Measurements from ENCODE around the gene DNMBP.
"Not testable (repeated sequence)": the region's sequence is repeated elsewhere in the genome, so short reads cannot be mapped to it uniquely, and the experiment has no call there.

DNMBP gene

DNA sequence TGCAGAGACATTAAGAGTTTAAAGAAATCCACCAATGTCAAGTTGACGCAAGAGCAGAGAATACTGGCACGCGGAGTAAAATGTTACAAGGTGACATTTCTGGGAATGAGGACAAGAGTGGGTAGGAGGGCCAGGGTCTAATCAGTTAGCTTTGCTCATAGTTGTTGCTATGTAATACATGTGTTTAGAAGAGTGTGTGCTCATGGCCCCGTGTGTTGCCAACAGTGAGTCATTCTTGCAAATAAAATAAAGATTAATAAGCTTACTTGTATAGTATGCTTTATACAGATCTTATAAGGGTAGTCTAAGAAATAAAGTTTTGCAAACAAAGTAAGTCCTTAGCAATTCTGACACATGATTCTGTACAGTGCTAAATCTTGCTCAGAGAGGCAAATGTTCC, 64.5 kb downstream of the DNMBP start:
- DNase-seq, result no peak

DNA sequence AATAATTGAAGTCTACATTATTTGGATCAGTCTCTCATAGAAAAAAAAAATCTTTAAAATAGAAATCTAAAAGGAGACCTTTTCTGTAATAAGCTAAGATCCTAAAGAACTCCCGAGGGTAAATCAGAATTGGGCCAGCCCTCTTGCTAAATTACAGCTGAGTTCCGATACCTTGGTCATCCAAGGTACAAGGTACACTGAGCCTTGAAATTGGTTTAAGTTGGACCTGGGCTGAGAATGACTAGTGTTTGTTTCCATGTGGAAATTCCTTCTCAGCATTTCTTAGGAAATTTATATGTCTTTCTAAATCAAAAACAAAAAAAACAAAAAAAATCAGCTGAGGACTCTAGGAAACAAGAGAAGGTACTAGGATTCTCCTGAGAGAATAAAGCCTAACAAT, 64.9 kb downstream of the DNMBP start:
- no peak for DNase-seq

DNA sequence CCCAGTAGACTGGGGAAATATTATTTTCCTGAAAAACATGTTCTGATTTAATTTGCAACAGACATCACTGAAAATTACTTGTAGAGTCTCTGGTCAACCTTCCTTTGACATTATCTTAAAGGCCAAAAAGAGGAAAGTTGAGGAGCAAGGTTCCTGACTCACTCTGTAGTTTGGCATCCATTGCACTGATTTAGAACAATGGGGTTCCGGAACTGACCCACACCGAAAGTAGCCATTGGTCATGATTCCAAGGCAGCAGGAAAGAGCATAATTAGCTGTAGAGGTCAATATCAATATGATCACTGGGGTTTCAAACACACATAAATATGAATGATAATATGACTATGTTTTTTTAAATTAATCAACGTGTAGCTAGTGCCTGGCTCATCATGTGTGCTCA, 65.8 kb downstream of the DNMBP start:
- DNase-seq, result no peak

DNA sequence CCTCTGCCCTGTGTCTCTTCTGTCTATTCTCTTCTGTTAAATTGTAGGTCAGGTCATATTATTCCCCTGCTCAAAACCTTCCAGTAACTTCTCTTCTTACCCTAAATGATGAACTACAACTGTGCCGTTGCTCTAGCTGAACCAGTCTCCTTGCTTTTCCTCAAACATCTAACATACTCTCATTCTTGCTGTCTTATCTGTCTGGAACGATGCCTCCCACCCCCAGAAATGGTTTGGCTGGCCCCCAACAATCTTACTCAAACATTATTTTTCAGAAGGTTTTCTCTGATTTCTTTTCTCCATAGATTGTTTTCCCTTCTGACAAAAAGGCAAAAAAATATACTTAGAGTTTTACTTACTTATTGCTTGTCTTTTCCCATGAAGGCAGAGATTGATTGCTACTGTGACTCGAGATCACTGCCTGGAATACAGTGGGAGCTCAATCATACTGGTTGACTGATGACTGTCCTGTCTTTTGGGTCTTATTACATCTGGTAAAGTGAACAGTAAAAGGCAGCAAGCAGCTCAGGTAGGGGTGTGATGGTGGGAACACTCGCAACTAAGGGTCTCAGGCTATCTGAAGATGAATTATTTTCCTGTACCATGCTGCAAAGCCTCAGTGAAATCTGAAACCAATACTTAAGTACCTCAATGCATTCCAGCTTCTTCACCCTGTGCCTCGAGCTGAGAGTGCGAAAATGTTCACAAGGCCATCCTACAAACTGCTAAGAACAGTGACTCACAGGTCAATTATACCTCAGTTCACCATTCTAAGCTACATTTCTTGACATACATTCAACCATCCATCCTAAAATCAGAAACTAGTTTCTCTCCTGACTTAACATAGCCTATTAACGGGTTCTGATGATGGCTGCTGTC, 67.6 kb downstream of the DNMBP start:
- no peak for DNase-seq

DNA sequence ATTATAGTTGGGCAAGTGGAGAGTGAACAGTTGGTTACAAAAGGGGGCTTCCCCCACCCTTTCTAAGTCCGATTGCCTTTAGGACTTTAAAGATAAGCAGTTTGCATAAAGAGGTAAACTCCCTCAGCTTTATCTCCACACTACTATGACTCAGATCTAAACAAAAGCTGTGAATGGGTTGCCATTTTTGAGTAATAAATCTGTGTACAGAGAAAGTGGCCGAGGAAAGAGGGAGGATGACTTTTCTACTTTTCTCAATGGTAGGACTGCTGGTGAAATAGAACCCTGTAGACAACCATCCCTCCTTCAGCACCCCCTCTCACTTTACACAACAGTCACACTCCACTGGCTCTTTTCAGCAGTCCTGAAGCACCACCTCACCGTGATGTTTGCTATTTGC, 71.2 kb downstream of the DNMBP start:
- DNase-seq, result no peak

DNA sequence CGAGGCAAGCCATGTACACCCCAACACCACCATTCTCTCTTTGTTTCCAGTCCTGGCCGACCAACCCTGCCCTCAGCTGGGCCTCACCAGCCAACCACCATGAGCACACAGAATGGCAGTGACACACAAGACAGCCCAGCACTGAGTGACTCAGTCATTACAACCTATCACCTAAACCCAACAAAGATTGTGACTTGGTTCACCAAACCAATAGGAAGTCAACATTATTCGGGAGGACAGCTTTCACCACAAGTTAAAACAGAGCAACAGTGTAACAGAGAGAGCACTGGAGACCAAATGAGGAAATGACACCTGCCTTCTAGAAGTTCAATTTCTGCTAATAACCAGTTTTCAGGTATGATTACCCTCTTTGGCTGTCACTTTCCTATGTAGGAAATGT, 72.1 kb downstream of the DNMBP start:
- DNase-seq, result no peak

DNA sequence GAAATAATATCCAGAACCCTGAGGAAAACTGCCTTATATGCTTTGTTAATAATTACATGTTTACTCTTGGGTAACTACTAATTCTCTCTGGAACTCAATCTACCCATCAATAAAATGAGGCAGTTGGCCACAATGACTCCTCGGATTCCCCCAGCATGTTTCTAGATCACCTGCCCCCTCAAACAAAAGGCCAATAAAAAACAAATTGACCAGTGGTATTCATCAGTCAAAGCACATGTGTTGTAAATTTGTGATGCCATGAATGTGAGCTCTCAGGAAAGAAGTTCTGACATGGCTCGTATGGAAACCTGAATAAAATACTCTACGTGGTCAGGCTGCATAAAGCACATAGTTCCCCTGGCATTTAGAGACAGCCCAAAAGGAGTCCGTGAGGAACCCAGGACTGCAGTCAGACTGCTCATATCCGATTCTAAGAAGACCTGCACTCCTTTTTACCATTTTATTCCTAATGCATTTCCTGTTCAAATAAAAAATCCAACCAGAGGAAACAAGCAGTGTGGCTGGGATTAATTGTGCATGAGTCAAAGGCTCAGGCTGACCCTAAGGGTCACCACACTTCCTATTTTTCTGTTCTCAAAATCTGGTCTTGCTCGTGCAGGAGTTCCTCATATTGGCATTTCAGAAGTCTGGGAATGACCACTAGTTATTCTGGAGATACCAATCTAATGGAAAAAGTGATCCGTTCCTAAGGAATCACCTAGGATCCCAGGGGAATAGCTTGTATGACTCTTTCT, 77.4 kb downstream of the DNMBP start:
- not testable (repeated sequence) for DNase-seq

DNA sequence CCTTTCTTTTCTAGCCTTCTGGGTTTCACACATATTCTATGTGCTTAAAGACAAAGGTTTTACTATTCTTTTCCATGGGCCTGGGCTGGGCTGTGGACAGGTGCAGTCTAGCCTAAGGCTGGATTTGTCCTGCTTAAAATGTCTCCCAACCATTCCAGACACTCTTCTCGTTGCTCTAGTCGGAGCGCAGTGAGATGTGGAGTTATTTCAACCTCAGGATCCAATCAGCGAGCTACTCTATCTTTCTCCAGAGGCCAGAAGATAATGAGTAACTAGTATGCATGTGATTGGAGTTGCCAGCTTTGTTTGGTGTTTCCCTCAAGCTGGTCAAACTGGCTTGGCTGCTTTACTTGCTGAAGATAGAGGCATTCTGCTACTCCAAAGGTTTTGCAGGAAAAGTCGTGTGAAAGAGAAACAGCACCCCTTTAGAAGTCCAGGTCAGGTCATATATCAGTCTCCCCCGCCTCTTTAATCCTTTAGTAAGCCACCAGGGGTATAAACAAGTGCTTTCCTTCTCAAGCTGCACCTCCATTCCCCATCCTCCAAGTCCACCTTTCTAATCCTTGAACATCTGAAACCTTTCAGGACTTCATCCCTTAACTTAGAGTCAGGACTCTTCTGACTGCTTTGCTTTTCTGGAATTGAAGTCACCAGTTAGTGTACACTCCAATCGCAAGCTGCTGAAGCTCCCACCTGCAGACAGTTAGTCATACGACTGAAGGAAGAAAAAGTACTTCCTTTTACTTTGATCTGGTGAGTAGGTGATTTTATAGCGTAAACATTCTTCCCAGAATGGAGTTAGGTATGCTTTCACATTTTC, 78.8 kb downstream of the DNMBP start:
- DNase-seq, result no peak

DNA sequence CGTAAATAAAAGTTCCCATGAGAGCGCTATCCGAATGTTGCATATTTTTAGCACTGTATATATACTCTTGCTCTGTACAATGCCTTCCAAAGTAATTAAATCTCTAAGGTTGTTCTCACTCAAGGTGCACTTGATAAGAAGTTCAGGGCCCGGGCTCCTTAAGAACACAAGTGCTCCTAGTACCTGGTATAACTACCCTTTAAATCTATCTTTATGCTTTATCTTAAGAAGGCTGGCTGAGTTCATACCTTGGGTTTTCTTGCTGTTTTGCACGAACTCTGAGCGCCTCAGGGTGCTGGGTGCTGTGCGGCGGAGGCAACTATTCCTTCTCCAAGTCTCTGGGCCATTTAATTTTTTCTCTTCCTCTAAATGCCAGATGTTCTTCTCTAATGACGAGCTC, 80.4 kb downstream of the DNMBP start:
- DNase-seq, result no peak

DNA sequence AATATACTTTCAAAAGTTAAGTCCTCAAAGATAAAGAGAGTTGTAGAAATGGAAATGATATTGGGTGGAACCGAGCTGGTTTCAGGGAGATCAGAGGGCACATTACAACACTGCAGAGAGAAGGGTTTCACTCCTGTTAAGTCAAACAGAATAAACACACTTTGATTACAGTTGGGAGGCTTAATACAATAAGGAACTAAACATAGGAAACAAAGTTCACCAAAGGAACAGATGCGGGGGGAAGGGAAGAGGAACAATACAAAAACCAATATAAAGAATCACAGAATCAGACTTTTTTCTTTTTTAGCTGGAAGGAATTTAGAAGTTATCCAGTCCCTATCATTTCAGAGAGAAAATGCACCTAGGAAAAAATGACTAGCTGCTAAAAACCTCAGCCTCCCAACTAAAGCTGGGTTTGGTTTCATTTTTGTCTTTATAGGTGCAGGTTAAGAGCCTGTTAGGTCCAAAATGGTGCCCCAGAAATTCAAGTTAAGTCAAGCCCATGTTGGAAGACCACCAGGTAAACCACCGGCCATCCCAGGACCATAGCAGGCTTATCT, 81.9 kb downstream of the DNMBP start:
- DNase-seq, result no peak

DNA sequence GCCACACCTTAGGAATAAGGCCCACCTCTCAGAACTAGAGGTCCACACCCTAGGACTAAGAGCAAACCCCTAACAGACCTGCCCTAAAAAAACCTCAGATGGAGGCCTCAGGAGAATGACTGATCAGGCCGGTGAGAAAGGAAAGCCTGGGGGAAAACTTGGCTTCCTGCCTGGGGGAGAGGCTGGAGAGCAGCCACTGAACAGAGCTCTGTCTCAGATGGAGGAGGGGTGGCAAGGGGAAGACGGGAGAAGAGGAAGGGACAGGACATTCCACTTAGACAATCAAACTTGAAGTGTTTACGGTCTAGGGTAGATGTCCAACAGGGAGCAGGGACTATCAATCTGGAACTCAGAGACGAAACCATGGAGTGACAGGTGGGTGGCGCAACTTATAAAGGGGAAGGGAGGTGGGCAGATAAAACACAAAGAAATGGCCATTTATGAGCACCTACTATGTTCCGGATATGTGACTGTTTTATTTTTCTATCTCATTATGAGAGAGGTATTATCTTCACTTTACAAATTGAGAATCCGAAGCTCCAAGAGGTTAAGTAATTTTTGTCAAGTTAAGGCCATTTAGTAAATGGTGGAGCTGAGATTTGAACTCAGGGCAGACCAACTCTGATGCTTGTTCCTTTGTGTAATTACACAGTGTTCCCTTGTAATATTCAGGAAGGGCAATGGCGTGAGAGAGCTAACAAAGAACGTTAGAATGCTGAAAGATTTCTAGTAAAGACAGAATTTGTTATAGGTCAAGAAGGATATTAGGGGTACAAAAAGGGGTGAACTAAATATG, 82.6 kb downstream of the DNMBP start:
- peak; percentile 25 for DNase-seq

DNA sequence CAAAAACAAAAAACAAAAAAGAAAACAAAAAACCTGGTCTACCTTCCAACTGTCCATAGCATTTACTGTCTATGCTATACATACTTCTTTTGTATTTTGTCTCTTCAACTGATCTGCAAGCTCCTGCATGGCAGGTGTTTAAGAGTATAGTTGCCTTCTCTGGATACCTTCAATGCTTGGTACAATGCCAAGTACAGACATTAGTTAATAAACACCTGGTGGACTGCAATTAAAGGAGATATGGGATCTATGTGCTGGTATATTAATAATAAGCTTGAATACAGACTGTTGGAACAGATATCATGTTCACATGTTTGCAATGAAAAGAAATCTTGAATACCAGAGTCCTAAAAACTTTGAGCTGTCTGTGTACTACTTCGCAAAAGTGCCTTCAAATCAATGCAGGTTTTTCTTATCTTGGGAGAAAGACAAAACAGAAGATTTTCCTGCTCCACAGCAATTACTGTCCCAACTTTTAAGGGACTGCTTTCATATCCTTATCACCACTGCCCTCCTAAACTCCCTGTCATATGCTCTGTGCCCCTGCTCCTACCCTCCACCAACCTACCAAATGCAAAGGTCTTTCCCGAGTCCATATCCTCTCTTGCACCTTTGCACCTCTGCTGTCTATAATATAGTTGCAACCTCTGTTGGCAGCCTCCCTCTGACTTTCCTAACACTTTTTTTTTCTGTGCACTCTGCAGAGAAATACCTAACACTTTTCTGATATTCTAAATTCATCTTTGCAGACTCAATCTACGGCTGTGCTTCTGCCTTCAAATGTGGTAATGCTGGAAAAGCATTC, 85.1 kb downstream of the DNMBP start:
- no peak for DNase-seq

DNA sequence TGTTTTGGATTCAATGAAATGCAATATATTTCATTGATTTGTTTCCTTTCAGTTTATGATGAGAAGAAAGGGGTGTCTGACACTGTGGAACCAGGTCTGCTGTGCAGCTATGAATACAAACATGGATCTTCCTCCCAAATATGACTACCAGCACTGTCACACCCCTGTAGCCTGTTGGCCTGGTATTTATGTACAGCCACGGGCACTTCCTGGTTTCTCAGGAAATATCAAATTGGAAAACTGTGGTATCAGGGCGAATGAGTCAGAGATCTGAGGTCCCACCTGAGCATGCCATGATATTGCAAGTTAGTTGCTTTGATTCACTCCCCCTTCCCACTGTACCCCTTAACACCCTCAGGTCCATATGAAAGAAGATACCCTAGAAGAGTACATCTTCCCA, 87.8 kb downstream of the DNMBP start:
- no peak for DNase-seq

DNA sequence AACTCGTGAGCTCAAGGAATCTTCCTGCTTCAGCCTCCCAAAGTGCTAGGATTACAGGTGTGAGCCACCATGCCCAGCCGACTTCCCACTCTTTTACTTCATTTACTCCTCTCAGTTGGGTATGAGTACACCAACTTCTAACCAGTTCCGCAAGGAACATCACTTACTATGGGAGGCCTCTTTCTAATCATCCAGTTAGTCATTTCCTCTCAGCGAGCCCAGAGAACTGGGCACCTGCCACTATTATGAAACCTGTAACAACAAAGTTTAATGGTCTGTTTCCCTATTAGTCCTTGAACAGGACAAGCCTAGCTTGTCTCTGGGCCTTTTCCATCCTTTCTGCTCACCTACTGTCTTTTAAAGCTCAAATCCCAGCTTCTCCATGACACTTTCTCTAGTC, 88.8 kb downstream of the DNMBP start:
- no peak for DNase-seq

DNA sequence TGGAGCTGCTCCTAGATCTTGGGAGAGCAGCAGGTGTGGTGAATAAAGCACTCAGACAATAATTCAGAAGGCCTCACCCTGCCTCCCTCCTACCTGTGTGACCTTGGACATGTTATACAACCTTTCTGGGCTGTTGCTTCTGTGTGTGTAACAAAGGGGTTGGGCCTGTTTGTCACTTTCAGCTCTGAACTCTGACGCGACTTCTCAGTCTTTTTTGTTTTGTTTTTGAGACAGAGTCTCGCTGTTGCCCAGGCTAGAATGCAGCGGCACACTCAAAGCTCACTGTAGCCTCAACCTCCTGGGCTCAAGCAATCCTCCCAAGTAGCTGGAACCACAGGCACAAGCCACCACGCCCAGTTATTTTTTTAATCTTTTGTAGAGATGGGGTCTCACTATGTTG, 89.3 kb downstream of the DNMBP start:
- DNase-seq, result no peak

DNA sequence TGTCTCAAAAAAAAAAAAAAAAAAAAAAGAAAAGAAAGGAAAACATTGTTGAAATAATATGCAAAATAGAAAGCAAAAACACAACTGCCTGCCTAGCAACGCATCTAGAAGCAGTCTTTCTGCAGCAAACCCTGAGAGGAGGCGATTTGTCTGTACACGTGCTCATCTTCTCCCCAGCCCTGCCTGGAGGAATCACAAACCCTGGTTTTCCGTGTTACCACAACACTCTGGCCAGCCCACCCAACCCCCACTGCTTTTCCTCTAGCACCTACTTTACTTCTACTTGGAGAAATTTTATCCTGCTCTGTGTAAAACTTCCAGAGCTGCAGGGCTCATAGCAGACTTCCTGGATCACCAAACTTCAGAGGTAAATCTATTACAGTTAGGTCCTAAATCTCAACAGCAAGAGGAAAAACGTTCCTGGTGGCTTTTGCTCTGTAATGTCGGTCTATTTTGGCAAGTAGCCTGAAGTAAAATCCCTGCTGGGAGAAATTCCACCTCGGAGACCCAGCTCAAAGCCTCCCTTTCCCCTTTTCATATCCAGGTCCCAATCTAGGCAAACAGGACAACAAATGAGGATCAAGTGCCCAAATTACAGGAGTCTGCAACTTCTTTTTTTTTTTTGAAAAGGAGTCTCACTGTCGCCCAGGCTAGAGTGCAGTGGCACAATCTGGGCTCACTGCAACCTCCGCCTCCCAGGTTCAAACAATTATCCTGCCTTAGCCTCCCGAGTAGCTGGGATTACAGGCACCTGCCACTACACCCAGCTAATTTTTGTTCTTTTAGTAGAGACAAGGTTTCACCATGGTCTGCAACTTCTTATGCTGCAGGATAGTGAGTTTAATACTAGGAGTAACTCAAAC, 91.6 kb downstream of the DNMBP start:
- peak; percentile 38 for DNase-seq

DNA sequence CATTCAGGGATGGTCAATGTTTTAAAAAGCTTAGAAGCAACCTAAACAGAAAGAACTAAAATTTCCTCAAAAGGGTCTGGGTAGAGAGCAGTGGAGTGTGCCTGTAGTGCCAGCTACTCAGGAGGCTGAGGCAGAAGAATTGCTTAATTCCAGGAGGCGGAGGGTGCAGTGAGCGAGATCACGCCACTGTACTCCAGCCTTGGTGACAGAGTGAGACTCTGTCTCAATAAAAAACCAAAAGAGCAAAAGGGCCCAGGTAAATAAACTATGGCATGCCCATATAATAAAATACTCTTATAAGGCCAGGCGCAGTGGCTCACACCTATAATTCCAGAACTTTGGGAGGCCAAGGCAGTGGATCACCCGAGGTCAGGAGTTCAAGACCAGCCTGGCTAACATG, 93.0 kb downstream of the DNMBP start:
- DNase-seq, result no peak

DNA sequence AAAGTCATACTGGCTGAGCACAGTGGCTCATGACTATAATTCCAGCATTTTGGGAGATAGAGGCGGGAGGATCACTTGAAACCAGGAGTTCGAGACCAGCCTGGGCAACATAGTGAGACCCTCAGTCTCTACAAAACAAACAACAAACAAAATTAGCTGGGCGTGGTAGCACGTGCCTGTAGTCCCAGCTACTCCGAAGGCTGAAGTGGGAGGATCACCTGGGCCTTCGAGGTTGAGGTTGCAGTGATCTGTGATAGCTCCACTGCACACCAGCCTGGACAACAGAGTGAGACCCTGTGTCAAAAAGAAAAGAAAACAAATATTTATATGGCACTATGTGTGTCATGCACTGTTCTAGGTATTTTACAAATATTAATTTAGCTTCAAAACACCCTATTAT, 94.3 kb downstream of the DNMBP start:
- no peak for DNase-seq

DNA sequence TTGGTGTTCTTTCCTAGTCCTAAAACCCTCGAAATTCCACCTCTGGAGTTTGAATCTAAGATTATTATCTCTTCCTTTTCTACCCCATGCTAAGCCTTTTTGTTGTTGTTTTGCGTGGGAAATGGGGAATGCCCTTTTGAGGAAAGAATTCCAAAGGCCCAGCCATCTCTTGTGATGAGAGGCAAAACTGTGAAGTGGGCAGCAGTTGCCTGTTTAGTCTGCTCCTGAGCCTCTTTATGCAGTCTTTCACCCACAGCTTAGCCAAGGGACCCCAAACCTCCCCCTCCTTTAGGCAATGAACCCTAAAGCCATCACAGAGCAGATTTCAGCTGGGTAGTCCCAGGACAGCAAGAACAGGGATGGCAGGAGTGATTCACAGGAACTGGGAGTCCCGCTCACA, 95.5 kb downstream of the DNMBP start:
- no peak for DNase-seq

DNA sequence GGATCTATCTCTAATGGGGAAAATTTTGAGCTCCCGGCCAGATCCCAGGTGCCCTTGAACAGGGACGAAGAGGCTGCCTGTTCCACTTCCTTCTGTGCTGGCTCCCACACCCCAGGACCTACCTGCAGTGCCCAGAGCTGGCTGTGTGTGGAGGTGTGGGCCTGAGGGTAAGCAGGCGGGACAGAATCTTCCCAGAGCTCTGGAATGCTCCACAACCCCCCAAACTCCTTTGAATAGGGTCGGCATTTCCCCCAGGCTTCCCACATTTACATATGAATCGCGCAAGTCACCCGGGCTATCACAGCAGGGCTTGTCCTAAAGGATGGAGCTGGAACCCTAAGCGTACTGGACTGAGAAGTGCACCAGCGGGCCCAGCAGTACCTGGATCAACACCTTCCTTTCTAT, 95.9 kb downstream of the DNMBP start:
- DNase-seq, result no peak
